DND-41 (cell line): Measurements from ENCODE around the gene PDE3A.

Source experiments
- ATAC-seq: fragments of 200-7000 bp; cut with Tn5 transposase; 3 replicates; pipeline ENCODE4 v1.9.1; 2021; ENCODE audit warnings: low read depth; ENCODE audit not compliant: insufficient read depth
- DNase-seq: peaks from one replicate; pipeline ENCODE4 v3.0.0-alpha.2; 2020
- H2AFZ ChIP-seq: 2 replicates; pipeline ENCODE4 v1.6.0; 2012; ENCODE audit warnings: low read depth, low read length
- H3K27ac ChIP-seq: 2 replicates; pipeline ENCODE4 v1.5.1; 2012; ENCODE audit warnings: low read length, inconsistent platforms
- H3K27me3 ChIP-seq: fragments of 200-600 bp; sonication (generic); 2 replicates; pipeline ENCODE4 v1.6.0; 2012; ENCODE audit warnings: low read length, mild to moderate bottlenecking, inconsistent platforms; ENCODE audit not compliant: insufficient read depth, poor library complexity
- H3K36me3 ChIP-seq: 2 replicates; pipeline ENCODE4 v1.5.1; 2012; ENCODE audit warnings: low read length, inconsistent platforms; ENCODE audit not compliant: insufficient read depth
- H3K4me1 ChIP-seq: 2 replicates; pipeline ENCODE4 v1.5.1; 2012; ENCODE audit warnings: mild to moderate bottlenecking, low read length; ENCODE audit not compliant: insufficient read depth
- H3K4me2 ChIP-seq: 2 replicates; pipeline ENCODE4 v1.6.0; 2012; ENCODE audit warnings: mild to moderate bottlenecking, moderate library complexity, low read length, inconsistent platforms; ENCODE audit not compliant: insufficient read depth
- H3K4me3 ChIP-seq, 2 experiments: fragments of 200-600 bp in 1 of 2; shearing (Covaris generic) in 1 of 2; 2 replicates each; pipeline ENCODE4 v1.5.1; 2012 to 2016; ENCODE audit warnings: inconsistent platforms in 2 of 2, low read length in 2 of 2, mild to moderate bottlenecking in 2 of 2, low read depth in 1 of 2, moderate library complexity in 1 of 2
- H3K79me2 ChIP-seq: 2 replicates; pipeline ENCODE4 v1.6.0; 2012; ENCODE audit warnings: low read length, inconsistent platforms; ENCODE audit not compliant: insufficient read depth
- H3K9ac ChIP-seq: 2 replicates; pipeline ENCODE4 v1.6.0; 2012; ENCODE audit warnings: low read depth, mild to moderate bottlenecking, inconsistent platforms, low read length, moderate library complexity
- H3K9me3 ChIP-seq: 2 replicates; pipeline ENCODE4 v1.5.1; 2012; ENCODE audit warnings: low read length, moderate library complexity, mild to moderate bottlenecking, inconsistent platforms; ENCODE audit not compliant: insufficient read depth, severe bottlenecking
- H4K20me1 ChIP-seq: 2 replicates; pipeline ENCODE4 v1.6.0; 2012; ENCODE audit warnings: low read length; ENCODE audit not compliant: insufficient read depth
- CTCF ChIP-seq: IDR thresholded peaks from 2 replicates; pipeline ENCODE4 v1.5.1; 2012; ENCODE audit warnings: borderline replicate concordance, low read length, moderate library complexity, mild to moderate bottlenecking; ENCODE audit not compliant: poor library complexity, severe bottlenecking; ENCODE audit errors: extremely low read depth
- EZH2 ChIP-seq: IDR thresholded peaks from 3 replicates; pipeline ENCODE4 v1.6.1; 2012; ENCODE audit warnings: borderline replicate concordance, low read depth, mild to moderate bottlenecking, moderate library complexity, low read length, inconsistent platforms; ENCODE audit not compliant: severe bottlenecking

Gene PDE3A

GRCh38 chr12:20393707-20394106 lies 25.4 kb downstream of the PDE3A start:
- H3K27me3 ChIP-seq: no peaks in the 10 kb centered on the region
- no peaks in the 10 kb centered on the region for H3K9me3 ChIP-seq
- H3K9ac ChIP-seq: no peak overlapping the region
- H3K27ac ChIP-seq: no peak overlapping the region
- no peaks in the 10 kb centered on the region for H4K20me1 ChIP-seq
- H2AFZ ChIP-seq: no peak overlapping the region
- TF ChIP-seq CTCF: no peak
- no peaks in the 10 kb centered on the region for H3K36me3 ChIP-seq
- H3K4me2 ChIP-seq: no peak overlapping the region
- H3K79me2 ChIP-seq: no peaks in the 10 kb centered on the region
- ATAC-seq: no peak
- no peak for DNase-seq
- H3K4me3 ChIP-seq: no peak overlapping the region
- H3K4me1 ChIP-seq: no peaks in the 10 kb centered on the region

GRCh38 chr12:20395791-20396550 lies 27.6 kb downstream of the PDE3A start:
- no peaks in the 10 kb centered on the region for H3K9me3 ChIP-seq
- H3K9ac ChIP-seq: no peak overlapping the region
- no peaks in the 10 kb centered on the region for H3K27me3 ChIP-seq
- H2AFZ ChIP-seq: no peak overlapping the region
- no peak for ATAC-seq
- no peaks in the 10 kb centered on the region for H3K79me2 ChIP-seq
- no peak for TF ChIP-seq CTCF
- no peak for TF ChIP-seq EZH2
- H3K4me3 ChIP-seq: no peak overlapping the region
- no peaks in the 10 kb centered on the region for H3K4me1 ChIP-seq
- H4K20me1 ChIP-seq: no peaks in the 10 kb centered on the region
- H3K27ac ChIP-seq: no peak overlapping the region
- H3K4me2 ChIP-seq: no peak overlapping the region
- no peak for DNase-seq
- no peaks in the 10 kb centered on the region for H3K36me3 ChIP-seq

GRCh38 chr12:20398686-20399085 lies 30.3 kb downstream of the PDE3A start:
- Histone ChIP-seq H3K27me3 (no peaks in the 10 kb centered on the region), H3K79me2 (no peaks in the 10 kb centered on the region), H3K4me2 (no peak overlapping the region), H4K20me1 (no peaks in the 10 kb centered on the region), H3K27ac (no peak overlapping the region), H3K4me3 (no peak overlapping the region), H3K36me3 (no peaks in the 10 kb centered on the region), H3K4me1 (no peaks in the 10 kb centered on the region), H3K9me3 (no peaks in the 10 kb centered on the region), H2AFZ (no peak overlapping the region), H3K9ac (no peak overlapping the region)
- ATAC-seq (no peak), DNase-seq (no peak)
- TF ChIP-seq CTCF (no peak), EZH2 (no peak)
